Body of pancreas (tissue), 2 donors: ENCODE measurements around the gene OR12D1. TPM values are rescaled to one million over a fixed set of nuclear protein-coding genes. Genes with fewer than 3 reads are reported as not detected.

ENCODE experiments used
- total RNA-seq, 2 donors: library from RNA; depleted of rRNA; stranded (reverse); fragments of >200 nt; gene quantifications; one replicate each; pipeline ENCODE4 v1.1.0, GENCODE V29; 2016

OR12D1 gene
- total RNA-seq, 2 donors from 2014 or later, result not detected

Other genes with a start within 250 kb of the OR12D1 start
- not detected for gene OR2J2, start 244.0 kb upstream of the OR12D1 start, total RNA-seq
- not detected for gene OR14J1, start 113.2 kb upstream of the OR12D1 start, total RNA-seq
- not detected for gene OR5V1, start 46.1 kb upstream of the OR12D1 start, total RNA-seq
- not detected for gene OR12D3, start 39.6 kb upstream of the OR12D1 start, total RNA-seq
- gene OR12D2, start 19.3 kb upstream of the OR12D1 start, total RNA-seq, result not detected
- not detected for gene OR10C1, start 24.4 kb downstream of the OR12D1 start, total RNA-seq
- gene OR11A1, start 42.1 kb downstream of the OR12D1 start, total RNA-seq, result not detected
- gene OR2H1, start 42.2 kb downstream of the OR12D1 start, total RNA-seq, result not detected
- not detected for gene MAS1L, start 73.0 kb downstream of the OR12D1 start, total RNA-seq
- gene UBD, start 144.8 kb downstream of the OR12D1 start, total RNA-seq, result 10 to 100 TPM in 1 of 2 donors, 1 to 10 TPM in 1; 9.9 to 10.1 TPM
- not detected for gene OR2H2, start 170.2 kb downstream of the OR12D1 start, total RNA-seq
- gene GABBR1, start 218.3 kb downstream of the OR12D1 start, total RNA-seq, result 10 to 100 TPM; 23.7 to 31.9 TPM
- gene MOG, start 242.2 kb downstream of the OR12D1 start, total RNA-seq, result not detected